ENCODE measurements around the gene IBA57.
"Not testable (repeated sequence)": the region's sequence is repeated elsewhere in the genome, so short reads cannot be mapped to it uniquely, and the experiment has no call there.

IBA57 gene

DNA sequence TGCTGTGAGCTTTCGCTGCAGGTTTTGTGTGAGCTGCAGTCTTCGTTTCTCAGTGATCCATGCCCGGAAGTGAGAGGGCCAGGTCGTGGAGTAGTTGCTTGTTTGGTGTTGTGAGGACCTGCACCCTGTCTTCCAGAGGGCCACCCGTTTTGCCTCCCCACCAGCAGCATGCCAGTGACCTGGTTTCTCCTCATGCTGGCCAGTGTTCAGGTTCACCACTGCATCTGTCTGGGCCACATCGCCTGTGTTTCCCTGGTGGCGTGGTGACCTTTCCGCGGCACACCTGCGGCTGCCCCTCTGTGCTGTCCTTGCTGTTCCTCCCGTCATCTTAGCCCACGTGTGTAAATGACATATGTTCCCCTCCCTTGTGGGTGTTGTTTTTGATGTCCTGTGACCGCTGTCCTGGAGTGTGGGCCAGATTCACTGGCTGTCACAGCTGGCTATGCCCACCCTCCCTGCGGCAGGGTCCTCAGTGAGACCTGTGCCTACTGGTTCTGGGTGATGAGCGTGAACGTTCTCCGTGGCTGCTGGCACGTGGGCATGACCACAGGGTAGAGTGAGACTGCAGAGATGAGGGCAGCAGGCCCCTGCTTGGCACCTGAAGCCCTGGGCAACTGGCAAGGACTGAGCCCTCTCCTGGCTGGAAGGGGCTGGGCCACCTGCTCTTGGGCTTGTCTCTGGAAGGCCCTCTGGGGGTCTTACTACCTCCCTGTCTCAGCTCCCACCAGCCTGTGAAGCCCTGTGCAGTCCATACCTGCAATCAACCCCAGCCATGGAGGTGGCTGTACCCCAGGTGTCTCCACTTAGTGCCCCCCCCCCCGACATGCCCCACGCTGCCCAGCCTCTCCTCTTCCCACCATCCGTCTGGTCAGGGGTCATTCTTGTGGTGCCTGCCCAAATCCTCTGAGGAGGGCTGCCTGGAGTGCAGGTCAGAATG, 7.3 kb downstream of the IBA57 start:
- no peak for DNase-seq (ENCODE audit: low read depth in 2 of 2)

DNA sequence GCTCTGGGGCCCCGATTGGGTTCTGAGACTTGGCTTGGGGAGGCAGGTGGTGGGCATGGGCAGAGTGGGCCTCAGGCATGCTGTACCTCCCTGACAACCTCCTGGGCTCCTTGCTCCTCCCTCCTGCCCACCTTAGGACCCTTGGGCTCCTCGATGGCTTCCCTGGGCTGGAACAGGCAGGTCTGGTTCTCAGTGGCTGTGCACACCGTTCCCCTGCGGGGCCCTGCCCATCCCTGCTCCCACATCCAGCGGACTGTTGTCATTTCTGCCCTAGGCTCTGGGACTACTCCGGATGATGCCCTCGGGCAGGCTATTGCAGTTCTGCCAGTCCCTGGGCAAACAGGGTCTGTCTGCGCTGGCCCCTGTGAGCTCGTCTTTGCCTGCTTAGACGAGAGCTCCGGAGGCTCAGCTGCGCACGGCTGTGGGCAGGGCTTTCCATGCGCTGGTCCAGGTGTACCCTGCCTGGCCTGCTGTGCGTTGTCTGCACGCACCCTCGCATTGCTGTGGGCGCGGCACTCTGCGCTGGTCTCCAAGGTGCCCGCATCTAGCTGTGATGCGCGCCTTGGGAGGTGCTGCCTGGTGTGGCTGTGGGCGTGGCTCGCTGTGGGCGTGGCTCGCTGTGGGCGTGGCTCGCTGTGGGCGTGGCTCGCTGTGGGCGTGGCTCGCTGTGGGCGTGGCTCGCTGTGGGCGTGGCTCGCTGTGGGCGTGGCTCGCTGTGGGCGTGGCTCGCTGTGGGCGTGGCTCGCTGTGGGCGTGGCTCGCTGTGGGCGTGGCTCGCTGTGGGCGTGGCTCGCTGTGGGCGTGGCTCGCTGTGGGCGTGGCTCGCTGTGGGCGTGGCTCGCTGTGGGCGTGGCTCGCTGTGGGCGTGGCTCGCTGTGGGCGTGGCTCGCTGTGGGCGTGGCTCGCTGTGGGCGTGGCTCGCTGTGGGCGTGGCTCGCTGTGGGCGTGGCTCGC, 8.2 kb downstream of the IBA57 start:
- DNase-seq (ENCODE audit: low read depth in 2 of 2) = not testable (repeated sequence)

DNA sequence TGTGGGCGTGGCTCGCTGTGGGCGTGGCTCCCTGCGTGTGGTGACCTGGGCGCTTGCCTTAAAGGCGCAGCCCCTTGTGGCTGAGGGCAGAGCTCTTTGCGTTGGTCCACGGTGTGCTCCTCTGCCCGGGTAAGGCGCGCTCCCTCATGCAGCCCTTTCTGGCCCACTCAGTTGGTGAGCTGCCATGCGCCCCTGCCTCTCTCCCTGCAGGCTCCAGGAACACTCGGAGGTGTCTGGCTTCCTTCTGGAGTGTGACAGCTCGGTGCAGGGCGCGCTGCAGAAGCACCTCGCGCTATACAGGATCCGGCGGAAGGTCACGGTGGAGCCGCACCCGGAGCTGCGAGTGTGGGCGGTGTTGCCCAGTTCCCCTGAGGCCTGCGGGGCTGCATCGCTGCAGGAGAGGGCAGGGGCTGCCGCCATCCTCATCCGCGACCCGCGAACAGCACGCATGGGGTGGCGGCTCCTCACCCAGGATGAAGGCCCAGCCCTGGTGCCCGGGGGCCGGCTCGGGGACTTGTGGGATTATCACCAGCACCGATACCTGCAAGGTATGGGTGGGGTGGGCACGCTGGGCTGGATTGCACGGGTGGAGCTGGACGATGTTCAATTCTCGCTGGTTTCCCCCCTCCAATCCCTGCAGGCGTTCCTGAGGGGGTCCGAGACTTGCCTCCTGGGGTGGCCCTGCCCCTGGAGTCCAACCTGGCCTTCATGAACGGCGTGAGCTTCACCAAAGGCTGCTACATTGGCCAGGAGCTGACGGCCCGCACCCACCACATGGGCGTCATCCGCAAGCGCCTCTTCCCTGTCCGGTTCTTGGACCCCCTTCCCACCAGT, 9.1 kb downstream of the IBA57 start:
- DNase-seq (ENCODE audit: low read depth in 2 of 2) = no peak

DNA sequence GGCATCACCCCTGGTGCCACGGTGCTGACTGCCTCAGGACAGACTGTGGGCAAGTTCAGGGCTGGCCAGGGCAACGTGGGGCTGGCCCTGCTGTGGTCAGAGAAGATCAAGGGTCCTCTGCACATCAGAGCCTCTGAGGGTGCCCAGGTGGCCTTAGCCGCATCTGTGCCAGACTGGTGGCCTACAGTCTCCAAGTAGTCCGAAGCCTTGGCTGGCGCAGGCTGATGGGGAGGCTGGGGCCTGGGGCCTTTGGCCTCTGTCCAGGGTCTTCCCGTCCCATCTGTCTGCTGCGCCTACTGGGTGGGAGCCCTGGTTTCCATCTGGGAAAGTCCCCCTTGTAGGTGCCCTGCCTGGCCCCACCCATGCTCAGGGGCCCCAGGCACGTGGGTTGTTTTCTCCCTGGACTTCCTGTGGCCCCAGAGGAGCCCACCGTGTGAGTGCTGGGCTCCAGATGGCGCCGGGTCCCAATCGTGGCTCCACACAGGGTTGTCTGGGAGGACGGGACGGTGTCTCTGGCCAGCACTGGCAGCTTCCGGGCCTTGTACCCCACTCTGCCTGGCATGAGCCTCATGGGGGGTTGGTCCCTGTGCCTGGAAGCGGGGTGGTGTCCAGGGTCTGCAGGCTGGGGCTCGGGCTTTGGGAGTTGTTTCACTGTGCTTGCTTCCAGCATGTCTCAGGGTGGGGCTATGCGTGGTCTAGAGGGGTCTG, 9.9 kb downstream of the IBA57 start:
- DNase-seq (ENCODE audit: low read depth in 2 of 2) = no peak

DNA sequence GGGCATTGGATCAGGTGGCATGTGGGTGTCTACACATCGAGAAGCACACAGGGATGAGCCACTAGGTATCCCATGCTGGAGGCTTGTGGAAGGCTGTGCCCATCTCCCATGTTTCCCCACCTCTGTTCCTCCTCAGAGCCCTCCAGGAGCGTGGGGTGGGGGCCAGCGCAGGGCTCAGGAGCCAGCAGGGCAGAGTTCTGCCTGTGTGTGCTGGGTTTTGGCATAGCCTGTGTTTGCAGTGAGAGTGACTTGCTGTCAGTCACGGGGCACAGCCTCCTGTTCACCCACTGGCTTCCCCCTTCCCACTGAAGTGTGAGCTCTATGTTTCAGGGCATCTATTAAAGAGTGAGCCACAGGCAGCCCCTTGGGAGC, 10.4 kb downstream of the IBA57 start:
- DNase-seq (ENCODE audit: low read depth in 2 of 2) = no peak

DNA sequence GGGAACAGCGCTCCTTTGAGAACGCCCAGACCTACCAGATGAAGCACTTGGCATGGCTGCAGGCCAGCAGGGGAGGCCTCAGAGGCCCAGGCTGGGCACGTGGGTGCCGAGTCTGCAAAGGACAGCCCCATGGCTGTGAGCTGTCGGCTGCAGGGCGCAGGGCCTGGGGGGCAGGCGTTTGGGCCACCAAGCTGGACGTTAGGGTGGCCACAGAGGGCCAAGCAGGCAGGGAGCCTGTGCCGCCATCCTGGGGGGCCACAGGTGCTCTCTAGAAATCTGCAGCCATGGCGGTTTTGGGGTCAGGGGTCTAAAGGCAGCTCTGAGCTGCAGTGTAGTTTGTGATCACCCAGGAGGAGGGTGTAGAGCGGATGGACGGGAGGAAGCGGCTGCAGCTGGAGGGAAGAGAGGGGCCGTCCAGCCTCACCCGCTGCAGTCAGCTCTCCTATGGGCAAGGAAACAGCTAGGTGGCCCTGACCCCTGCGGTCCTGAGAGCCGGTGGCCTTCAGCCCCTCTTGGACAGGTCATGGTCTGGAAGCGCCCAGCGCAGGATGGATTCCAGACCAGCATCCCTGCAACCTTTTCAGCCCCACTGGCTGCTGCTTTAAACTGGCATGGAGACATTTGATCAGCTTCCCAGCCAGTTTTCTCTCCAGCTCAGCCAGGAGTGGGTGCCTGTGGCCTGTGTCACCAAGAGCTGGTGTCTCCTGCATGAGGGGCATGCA, 11.0 kb downstream of the IBA57 start:
- DNase-seq (ENCODE audit: low read depth in 2 of 2) = no peak

DNA sequence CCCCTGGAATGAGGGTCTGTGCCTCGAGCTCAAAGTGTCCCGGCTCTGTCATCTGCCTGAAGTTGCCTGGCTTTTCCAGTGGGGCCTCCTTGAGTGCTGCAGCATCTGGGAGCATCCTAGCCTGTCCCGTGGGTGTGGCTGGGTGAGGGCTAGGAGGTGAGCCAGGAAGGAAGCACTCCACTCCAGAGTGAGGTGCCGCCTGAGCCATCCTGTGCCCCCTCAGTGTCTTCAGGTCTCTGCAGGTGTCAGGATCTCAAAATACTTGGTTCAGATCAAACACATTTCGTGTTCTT, 11.5 kb downstream of the IBA57 start:
- DNase-seq (ENCODE audit: low read depth in 2 of 2) = no peak

DNA sequence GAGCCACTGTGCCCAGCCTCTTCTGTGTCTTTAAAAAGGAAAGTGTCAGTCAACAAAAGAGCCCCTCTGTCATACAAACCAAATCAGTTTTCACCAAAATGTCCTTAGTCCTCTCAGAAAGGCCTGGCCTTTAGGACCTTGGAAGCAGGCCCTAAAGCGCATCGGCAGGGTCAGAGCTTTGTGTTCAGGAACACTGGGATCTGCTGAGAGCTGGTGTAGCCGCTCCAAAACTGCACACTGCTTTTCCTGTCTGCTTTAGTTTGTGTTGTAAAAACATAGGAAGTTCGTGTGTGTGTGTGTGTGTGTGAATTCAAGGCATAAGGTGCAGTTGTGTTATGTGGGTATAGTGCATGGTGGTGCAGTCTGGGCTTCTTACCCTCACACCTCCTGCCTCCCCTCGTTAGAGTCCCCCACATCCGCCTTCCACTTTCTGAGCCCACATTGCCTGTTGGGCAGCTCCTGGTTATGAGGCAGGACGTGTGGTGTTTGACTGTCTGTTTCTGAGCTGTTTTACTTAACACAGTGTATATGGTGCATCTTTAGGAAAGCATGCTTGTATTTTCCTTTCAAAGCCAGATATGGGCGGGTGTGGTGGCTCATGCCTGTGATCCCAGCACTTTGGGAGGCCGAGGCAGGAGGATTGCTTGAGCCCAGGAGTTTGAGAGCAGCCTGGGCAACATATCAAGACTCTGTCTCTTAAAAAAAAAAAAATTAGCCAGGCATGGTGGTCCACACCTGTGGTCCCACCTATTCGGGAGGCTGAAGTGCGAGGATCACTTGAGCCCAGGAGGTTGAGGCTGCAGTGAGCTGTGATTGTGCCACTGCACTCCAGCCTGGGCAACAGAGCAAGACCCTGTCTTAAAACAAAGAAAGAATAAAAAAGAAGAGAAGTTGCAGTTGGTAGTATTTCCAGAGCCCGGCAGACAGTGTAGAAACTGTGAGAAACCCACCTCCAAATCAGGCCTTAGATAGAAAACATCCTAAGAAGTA, 12.4 kb downstream of the IBA57 start:
- no peak for DNase-seq (ENCODE audit: low read depth in 2 of 2)

DNA sequence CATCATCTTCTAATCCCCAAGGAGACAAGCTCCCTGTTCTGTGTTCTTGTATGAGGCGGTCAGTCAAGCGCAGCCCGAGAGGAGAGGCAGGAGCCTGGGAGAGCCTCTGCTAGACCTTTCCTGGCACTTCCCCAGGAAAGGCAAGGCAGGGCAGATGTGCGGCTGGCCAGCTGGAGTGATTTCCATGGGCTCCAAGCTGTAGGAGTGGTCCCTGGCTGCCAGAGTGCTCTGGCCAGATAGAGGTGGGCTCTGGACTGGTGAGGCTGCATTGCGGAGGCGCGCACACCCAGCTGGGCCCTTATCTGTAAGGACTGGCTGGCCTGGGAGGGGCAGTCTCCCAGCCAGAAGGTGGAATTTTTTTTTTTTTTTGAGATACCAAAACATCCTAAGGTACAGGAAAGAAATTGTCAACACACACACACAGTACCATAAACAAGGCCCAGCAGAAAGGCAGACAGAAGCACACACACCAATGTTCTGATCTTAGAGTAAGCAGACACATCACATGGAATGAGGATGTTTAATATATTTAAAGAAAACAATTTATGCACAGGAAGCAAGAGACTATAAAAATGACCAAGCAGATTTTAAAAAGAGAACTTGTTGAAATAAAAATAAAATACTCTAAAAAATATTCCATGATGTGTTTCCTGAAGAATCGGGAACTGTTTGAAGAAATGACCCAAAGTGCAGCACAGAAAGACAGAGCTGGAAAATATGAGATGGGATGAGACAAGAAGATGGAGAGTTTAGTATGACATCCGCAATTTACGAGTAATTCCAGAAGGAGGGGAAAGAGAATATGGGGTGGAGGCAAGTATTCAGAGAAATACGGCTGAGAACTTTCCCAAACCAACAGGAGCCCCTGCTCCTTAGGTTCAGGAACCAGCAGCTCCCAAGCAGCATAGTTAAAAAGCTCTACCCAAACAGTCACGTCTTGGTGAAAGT, 13.4 kb downstream of the IBA57 start:
- DNase-seq (ENCODE audit: low read depth in 2 of 2) = no peak

DNA sequence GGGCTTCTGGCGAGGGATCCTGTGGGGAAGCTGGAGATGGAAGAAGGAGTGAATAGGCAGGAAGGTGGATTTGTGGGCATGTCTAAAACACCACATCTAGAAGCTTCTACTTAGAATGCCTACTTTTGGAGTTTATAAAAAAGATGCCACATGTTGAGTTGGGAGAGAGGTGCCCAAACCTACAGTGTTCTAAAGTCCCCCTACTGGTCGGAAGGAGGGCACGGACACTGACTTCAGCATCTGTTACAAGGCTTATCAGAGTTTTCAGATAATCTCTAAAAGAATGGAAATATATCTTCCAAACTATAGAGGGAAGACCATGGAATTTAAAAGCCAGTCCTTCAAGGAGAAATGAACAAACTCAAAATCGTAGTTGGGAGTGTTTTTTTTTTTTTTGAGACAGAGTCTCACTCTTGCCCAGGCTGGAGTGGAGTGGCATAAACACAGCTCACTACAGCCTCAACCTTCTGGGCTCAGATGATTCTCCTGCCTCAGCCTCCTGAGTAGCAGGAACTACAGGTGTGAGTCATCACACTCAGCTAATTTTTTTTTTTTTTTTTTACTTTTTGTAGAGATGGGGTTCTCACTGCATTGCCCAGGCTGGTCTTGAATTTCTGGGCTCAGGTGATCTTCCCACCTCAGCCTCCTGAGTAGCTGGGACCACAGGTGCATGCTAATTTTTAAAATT, 14.8 kb downstream of the IBA57 start:
- DNase-seq (ENCODE audit: low read depth in 2 of 2) = no peak

DNA sequence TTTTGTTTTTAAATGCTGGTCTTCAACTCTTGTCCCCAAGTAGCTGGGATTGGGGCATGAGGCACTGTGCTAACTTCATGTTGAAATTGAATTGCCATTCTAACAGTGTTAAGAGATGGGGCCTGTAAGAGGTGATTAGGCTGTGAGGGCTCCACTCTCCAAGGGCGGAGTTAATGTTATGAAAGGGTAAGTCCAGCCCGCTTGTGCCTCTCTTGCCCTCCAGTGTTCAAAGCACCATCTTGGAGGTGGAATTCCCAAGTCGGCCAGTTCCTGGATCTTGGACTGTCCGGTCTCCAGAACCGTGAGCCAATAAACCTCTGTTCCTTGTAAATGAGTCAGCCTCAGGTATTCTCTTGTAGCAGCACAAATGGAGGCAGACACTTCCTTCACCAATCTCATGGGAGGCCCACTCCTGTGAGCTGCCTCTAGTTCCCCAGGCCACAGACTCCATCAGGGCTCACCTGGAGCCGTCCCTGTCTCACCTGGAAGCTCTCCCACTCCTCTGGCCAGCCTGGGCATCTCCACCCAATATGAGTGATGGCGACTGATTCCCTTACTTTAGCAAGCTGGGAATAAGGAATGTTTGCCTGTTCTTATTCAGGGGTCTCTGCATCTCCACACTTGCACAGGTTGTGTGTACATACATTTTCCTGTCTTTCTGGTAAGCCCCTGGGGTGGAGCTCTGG, 15.5 kb downstream of the IBA57 start:
- no peak for DNase-seq (ENCODE audit: low read depth in 2 of 2)

DNA sequence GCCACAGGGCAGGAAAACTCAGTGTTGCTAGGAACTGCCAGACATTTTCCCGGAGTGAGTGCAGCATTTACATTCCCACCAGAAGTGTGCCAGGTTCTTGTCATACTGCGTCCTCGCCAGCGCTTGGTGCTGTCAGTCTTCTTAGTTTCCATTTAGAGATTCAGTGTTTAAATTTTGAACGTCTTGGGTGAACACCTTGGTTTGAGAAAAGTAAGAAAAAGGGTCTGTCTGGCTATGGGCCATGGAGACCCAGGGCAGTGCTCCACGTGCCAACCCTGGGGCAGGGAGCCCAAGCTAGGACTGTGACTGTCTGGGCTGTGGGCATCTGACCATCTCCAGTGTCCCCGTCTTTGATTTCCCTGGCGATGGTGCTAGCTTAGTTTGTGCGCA, 16.0 kb downstream of the IBA57 start:
- no peak for DNase-seq (ENCODE audit: low read depth in 2 of 2)

DNA sequence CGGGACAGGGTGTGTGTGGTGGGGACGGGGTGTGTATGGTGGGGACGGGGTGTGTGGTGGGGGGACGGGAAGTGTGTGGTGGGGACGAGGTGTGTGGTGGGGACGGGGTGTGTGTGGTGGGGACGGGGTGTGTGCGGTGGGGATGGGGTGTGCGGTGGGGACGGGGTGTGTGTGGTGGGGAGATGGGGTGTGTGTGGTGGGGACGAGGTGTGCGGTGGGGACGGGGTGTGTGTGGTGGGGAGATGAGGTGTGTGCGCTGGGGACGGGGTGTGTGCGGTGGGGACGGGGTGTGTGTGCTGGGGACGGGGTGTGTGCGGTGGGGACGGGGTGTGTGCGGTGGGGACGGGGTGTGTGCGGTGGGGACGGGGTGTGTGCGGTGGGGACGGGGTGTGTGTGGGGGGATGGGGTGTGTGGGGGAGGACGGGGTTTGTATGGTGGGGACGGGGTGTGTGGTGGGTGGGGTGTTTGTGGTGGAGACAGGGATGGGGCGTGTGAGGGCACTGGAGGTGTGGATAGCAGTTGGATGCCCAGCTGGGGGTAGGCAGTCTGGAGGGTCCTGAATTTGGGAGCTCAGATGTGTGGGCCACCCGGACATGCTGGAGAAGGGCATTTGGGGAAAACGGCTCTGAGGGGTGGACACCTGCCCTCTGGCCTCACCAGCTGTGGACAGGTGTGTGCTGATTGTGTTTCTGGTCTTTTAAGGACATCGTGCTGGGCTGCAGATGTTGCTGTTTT, 16.9 kb downstream of the IBA57 start:
- DNase-seq (ENCODE audit: low read depth in 2 of 2) = no peak

DNA sequence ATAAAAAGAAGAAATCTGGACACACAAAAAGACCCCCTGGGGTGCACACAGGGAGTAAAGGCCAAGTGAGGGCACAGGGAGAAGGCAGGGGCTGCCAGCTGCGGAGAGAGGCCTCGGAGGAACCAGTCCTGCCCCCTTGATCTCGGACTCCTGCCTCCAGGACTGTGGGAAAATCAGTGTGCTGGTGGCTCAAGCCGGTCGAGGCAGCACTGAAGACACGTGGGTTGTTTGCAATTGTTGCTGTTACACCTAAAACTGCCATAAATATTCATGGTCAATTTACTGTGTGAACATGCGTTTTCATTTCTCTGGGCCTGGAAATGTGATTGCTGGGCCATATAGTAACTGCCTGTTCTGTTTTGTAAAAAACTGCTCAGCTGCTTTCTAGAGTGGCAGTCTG, 18.5 kb downstream of the IBA57 start:
- DNase-seq (ENCODE audit: low read depth in 2 of 2) = no peak

DNA sequence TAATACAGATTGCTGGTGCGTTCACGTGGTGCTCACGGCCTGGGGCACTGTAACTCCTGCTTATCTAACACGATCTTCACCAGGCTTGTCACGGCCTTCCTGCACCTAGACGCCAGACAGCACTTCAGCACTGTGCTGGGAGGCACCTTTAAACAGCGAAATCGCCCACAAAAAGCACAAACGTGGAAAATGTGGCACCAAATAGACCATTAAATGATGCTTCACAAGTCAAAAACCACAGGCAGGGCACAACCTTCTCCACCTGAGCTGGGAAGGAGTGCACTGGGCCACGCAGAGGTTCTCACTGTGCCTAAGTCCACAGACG, 20.0 kb downstream of the IBA57 start:
- DNase-seq (ENCODE audit: low read depth in 2 of 2) = no peak

DNA sequence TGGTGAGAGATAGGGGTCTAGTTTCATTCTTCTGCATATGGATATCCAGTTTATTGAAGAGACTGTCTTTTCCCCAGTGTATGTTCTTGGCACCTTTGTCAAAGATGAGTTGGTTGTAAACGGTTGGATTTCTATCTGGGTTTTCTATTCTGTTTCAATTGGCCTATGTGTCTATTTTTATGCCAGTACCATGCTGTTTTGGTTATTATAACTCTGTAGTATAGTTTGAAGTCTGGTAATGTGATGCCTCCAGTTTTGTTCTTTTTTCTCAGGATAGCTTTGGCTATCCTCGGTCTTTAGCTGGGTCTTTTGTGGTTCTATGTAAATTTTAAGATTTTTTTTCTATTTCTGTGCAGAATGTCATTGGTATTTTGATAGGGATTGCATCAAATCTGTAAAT, 22.6 kb downstream of the IBA57 start:
- not testable (repeated sequence) for DNase-seq (ENCODE audit: low read depth in 2 of 2)

DNA sequence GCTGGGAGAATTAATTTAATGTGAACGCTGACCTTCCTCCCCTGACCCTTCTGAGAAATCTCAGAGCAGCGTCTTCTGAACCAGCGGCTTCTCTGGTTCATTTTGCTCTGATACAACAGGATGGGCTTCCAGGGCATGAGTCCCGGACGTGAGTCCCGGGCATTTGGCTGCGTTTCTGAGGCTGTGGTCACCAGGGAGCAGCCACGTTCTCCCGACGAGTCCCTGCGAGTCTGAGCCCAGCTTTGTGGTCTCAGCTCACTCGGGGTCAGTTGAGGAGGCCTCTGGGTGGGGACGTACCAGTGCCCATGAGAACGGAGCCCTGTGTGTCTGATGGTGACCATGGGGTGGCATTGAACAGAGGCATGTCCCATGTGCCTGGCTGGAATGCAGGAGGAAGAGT, 24.6 kb downstream of the IBA57 start:
- no peak for DNase-seq (ENCODE audit: low read depth in 2 of 2)

Data from activated CD8-positive, alpha-beta memory T cell treated with anti-CD3 and anti-CD28 coated beads for 4 hours (primary cell).